PC-9 (cell line): Measurements from ENCODE around the gene STX5.

ENCODE experiments used
- CTCF ChIP-seq: fragments of 200-600 bp; sonication (generic); conservative IDR thresholded peaks from 2 replicates; pipeline ENCODE4 v1.6.1; 2017; ENCODE audit warnings: mixed run types, antibody characterized with exemption, mild to moderate bottlenecking, moderate library complexity
- EZH2 ChIP-seq: fragments of 200-600 bp; sonication (generic); IDR thresholded peaks from 2 replicates; pipeline ENCODE4 v1.8.0; 2017; ENCODE audit warnings: antibody characterized with exemption, low read depth

- TF ChIP-seq CTCF (no peak), EZH2 (no peak)
Measured at GRCh38 chr11:62846177-62846576, 14.3 kb upstream of the STX5 start.
